HG03139 (cell line): ENCODE measurements around the gene SCAI.

ENCODE experiments used
- ATAC-seq: cut with Tn5 transposase; IDR thresholded peaks from one replicate; pipeline ENCODE4 v1.9.1; 2021; ENCODE audit not compliant: unreplicated experiment

SCAI gene

DNA sequence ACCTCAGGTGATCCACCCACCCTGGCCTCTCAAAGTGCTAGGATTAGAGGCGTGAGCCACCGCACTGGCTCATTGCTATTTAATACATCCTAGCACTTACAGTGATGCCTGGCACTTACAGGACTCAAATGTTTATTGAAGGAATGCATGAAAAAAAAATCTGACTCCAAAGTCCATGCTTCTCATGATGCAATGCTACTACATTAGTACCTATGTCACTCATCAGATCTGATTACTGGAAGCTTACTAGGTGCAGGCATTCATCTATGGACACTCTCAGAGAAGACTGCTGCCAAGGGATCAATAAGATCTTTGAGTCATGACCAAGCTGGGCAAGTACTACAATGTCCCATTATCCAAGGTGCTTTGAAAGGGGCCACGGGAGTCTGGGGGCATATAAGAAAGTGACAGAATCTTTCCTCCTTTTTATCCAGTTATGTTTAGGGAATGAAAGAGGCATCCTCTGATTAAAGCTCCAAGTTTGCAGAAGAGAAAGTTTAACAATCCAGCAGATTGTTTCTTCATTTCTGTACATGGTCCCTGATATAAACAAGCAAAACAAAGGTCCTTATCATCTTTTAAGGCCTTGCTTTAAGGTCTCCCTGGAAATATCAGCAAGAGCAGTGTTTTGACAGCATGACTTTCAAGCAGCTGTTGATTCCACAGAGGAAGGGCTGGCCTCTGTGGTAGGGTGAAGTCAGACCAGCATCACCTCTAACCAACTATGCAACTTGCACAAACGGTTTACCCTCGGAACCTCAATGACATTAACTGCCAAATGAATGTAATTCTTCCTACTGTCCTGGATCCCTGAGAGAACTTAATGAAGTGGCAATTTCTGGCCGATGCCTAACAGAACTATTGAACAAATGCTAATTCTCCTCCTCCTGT, 245.5 kb downstream of the SCAI start:
- ATAC-seq, result no peak

- ATAC-seq, result no peak
Measured at GRCh38 chr9:124894741-124895170, 248.6 kb downstream of the SCAI start.

- ATAC-seq, result no peak
Measured at GRCh38 chr9:124894035-124894740, 249.1 kb downstream of the SCAI start.
